Skin epidermis (tissue), 12 donors: ENCODE results near the gene TGFBR3.
"Not testable (repeated sequence)": the region's sequence is repeated elsewhere in the genome, so short reads cannot be mapped to it uniquely, and the experiment has no call there.

ENCODE experiments used
- H3K27ac ChIP-seq, 21 experiments: fragments of 200-600 bp; sonication (generic) in 11 of 21; one replicate each; pipeline ENCODE4 v1.5.0; 2020; ENCODE audit warnings: mild to moderate bottlenecking in 3 of 21, inconsistent platforms in 2 of 21, moderate library complexity in 2 of 21
- H3K4me3 ChIP-seq, 7 experiments: fragments of 200-600 bp; sonication (generic) in 2 of 7; one replicate each; pipeline ENCODE4 v1.5.0; 2020; ENCODE audit warnings: inconsistent platforms in 2 of 7, mild to moderate bottlenecking in 2 of 7, moderate library complexity in 1 of 7

The TGFBR3 gene

GRCh38 chr1:91854852-91855534 is 31.0 kb downstream of the TGFBR3 start:
- no peak overlapping the region for H3K27ac ChIP-seq

GRCh38 chr1:91853397-91853796 is 32.6 kb downstream of the TGFBR3 start:
- Histone ChIP-seq H3K27ac (no peak overlapping the region), H3K4me3 (no peak overlapping the region)

More at GRCh38 chr1:91854852-91855534, 31.0 kb downstream of the TGFBR3 start:
- H3K4me3 ChIP-seq: no peak overlapping the region

GRCh38 chr1:91852011-91852410 is 33.9 kb downstream of the TGFBR3 start:
- H3K4me3 ChIP-seq: not testable (repeated sequence)
- peak overlapping the region in 10 of 21 experiments; percentile 18 to 78 (median 44) for H3K27ac ChIP-seq

DNA sequence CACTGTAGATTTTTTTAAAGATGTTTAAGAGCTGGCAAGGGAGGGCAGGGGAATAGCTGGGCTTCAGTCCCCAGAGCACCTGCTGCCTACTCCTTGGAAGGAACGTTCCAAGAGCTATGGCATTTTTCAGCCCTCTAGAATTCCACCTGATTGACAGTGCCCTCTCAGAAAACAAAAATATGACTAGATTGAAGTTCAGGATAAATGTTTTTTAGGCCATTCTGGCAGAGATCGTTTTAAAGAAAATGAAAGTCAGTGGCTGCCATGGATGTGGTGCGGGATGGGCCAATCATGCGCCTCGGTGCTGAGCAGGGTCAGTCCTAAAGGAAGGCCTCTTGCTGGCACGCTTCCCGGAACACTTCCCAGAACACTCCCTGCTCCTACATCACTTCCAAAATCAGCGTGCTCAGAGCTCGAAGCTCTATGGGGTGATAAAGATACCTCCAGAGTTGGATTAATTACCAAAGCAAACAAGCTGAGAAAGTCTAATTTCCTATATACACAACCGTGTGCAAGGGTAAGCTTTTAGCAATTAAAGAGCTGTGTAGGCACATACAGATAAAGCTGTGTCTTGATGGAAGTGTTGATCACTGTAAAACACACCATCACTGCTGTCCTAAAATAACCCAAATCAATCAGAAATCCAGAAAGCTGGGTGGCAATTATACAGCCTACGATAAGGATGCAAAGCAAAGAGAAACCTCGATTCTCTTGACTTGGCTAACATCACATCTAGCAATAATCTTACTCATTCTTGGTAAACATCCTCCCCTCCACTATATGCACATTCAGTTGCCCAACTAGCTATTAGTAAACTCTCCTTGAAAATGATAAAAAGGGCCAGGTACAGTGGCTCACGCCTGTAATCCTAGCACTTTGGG is 34.6 kb downstream of the TGFBR3 start:
- H3K4me3 ChIP-seq: no peak overlapping the region
- peak overlapping the region in 14 of 21 experiments; percentile 7 to 78 (median 48) for H3K27ac ChIP-seq

DNA sequence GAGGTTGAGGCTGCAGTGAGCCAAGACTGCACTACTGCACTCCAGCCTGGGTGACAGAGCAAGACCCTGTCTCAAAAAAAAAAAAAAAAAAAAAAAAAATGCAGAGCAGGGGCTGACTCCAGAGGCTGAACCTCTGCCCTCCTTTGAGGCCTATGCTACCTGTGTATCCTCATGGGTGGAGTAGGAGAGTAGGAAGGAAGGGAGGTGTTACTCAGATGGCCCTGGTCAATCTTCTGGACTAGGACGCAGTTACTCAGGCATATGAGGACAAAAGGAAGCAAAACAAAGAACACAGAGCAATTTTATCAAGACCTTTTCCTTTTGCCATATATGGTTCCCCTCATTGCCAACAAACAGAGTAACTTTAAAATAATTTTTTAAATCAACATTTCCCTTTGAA is 35.2 kb downstream of the TGFBR3 start:
- peak overlapping the region in 14 of 21 experiments; percentile 7 to 78 (median 48) for H3K27ac ChIP-seq

DNA sequence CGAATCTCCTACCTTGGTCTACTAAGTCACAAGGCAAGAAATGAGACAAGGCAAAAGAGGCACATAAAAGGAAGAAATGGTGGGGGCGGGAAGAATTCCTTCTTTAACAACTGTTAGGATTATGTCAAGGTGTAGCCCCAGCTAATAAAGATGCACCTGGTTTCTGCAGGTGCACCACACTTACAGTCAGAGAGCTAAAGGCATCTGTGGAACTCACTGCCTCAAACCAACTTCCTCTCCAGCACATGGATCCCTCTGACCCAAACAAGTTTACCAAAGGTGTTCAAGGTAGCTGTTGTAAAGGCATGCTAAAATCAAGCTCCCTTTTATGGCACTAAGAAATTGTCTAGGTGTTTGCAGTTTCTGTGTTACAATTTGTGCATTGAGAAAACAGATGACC is 38.1 kb downstream of the TGFBR3 start:
- H3K4me3 ChIP-seq: no peak overlapping the region
- no peak overlapping the region for H3K27ac ChIP-seq

More for the DNA sequence above, 35.2 kb downstream of the TGFBR3 start:
- H3K4me3 ChIP-seq: no peak overlapping the region

GRCh38 chr1:91846639-91847013 is 39.3 kb downstream of the TGFBR3 start:
- H3K4me3 ChIP-seq: no peak overlapping the region
- peak overlapping the region in 7 of 21 experiments; percentile 32 to 78 (median 38) for H3K27ac ChIP-seq

DNA sequence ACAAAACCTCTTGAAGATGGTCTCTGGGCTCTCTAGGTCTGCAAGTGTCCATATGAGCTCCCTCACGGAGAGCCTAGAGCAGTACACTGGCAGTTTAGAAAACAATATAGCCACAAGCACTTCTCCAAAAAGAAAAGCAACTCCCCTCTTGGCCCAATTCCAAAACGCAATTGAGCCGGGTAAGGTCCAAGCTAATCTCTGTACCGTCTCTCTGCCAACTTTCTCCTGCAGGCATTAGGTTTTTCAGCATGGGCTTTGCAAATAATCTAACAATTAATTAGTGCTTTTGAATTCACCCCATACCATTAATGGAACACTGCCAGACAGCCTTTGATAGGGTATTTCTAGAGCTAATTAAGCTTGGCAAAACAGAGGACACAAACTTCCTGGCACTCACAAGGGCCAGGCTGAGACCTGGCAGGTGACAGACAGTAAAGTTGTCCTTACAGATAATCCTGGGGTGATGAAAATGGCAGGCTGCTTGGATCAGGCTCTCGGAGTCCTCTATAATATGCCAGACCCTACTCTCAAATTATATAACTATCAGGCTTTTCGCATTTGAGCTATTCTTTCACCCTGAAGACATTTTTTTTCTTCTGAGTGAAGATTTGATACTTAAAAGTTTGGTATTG is 39.8 kb downstream of the TGFBR3 start:
- H3K27ac ChIP-seq: peak overlapping the region in 12 of 21 experiments; percentile 23 to 78 (median 42)
- no peak overlapping the region for H3K4me3 ChIP-seq

- H3K4me3 ChIP-seq: no peak overlapping the region
- peak overlapping the region in 13 of 21 experiments; percentile 13 to 78 (median 45) for H3K27ac ChIP-seq
These were observed 41.0 kb downstream of the TGFBR3 start for GRCh38 chr1:91844862-91845528.

DNA sequence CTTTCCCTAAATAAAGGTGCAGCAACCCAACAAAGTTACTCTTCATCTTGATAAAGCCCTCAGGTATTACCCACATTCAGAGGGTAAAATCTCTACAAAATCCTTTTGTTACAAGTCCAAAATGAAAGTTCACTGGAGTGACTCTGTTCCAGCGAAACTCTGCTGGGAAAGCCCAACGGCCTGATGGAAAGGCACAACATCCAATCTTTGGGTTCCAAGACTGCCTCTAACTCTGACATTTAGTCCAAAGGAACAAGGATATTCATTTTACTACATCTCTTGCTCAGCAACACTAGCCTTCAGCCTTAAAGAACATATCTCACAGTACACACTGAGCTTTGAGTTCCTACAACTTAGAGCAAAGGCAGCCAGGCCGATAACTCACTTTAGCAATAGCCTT is 42.1 kb downstream of the TGFBR3 start:
- peak overlapping the region in 6 of 21 experiments; percentile 14 to 68 (median 42) for H3K27ac ChIP-seq
- H3K4me3 ChIP-seq: no peak overlapping the region

DNA sequence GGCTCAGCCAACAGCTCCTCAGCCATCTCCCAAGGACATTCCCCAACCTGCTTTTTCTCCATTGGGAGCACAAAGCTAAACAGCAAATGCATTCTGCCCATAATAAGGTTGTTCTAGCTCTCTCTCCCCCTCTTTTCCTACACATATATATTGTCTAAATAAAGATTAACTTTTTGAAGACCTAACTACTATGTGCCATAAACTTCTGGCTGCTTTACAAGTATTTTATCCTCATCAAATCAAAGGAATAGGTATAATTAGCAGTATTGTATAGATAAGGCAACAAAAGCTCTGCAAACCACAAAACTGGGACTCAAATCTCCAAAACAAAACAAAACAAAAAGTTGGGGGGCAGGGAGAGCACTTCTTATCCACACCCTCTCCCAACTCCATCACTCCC is 43.4 kb downstream of the TGFBR3 start:
- Histone ChIP-seq H3K4me3 (no peak overlapping the region), H3K27ac (peak overlapping the region in 2 of 21 experiments; percentile 34 to 45)

- Histone ChIP-seq H3K4me3 (no peak overlapping the region), H3K27ac (peak overlapping the region in 2 of 21 experiments; percentile 34 to 45)
These were observed 43.9 kb downstream of the TGFBR3 start for GRCh38 chr1:91842056-91842455.

- H3K27ac ChIP-seq, H3K4me3 ChIP-seq: not testable (repeated sequence)
These were observed 45.7 kb downstream of the TGFBR3 start for GRCh38 chr1:91840276-91840675.

DNA sequence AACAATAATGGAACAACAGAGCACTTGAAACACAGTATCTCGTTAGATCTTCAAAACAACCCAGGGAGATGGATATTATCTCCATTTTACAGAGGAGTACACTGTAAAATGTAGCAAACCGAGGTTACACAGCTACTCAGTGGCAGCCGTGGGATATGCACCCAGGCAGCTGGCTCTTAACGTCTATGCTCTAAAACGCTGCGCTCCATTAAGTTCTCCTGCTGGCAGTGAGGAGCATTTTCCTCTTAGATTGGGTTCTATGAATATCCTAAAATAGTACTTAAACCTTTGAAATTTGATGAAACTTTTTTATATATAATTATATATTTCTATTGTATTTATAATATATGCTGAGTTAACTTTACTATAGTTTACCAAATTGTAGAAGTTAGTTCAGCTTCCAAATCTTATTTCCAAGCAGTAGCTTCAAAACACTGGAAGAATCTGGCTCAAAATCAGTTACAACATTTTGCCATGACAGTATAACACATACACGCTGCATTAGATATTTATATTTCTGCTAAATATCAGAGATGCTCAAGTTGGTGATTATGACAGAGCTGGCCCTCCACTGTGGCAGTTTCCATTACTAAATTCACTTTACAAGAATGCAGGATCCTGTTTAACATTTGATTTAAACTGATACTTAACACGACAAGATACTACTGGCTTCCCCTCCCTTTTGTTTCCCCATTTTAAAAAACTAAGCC is 49.5 kb downstream of the TGFBR3 start:
- no peak overlapping the region for H3K27ac ChIP-seq
- H3K4me3 ChIP-seq: no peak overlapping the region

DNA sequence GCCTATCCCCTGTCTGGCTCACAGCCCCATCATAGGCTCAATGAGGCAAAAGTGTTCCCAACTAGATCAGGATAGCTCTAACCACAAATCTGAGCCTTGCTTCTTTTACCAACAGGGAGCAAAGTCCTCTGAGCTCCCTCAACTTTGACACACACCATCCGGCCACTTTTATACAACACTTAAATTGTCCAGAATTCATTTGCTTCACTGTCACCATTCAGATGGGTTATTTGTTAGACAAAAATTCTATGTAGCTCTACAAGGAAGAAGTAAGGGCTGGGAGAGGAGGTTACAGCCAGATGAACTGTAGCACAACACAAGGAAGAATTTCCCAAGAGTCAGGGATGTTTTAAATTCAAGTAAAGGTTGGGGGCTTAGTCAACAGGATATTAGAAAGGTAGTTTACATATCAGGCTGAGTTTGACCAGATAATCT is 50.8 kb downstream of the TGFBR3 start:
- H3K4me3 ChIP-seq: no peak overlapping the region
- no peak overlapping the region for H3K27ac ChIP-seq

DNA sequence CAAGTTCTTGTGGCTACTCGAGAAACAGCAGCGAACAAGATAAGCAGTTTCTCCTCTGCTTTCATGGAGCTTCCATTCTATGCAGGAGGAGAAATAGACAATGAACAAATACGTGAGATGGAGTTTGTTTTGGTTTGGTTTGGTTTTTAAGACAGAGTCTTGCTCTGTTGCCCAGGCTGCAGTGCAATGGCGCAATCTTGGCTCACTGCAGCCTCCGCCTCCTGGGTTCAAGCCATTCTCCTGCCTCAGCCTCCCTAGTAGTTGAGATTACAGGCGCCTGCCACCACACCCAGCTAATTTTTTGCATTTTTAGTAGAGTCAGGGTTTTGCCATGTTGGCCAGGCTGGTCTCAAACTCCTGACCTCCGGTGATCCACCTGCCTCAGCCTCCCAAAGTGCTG is 51.4 kb downstream of the TGFBR3 start:
- H3K27ac ChIP-seq, H3K4me3 ChIP-seq: not testable (repeated sequence)

DNA sequence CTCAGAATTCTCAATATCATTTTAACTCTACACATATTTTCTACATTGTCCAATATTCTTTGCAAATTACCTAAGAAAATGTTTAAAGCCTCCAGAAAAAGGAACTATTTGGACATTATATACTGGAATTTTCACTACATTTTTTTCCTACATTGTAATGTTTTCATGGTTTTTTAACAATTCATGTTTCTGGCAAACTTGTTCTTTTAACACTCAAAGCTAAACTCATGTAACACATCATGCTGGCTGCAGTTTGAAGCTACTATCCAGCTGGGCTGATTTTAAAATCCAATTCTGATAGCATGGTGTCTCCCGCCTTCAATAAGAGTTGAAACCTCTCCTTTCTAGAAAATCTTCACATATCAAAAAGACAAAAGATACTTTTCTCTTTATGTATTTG is 52.0 kb downstream of the TGFBR3 start:
- Histone ChIP-seq H3K27ac (no peak overlapping the region), H3K4me3 (no peak overlapping the region)

DNA sequence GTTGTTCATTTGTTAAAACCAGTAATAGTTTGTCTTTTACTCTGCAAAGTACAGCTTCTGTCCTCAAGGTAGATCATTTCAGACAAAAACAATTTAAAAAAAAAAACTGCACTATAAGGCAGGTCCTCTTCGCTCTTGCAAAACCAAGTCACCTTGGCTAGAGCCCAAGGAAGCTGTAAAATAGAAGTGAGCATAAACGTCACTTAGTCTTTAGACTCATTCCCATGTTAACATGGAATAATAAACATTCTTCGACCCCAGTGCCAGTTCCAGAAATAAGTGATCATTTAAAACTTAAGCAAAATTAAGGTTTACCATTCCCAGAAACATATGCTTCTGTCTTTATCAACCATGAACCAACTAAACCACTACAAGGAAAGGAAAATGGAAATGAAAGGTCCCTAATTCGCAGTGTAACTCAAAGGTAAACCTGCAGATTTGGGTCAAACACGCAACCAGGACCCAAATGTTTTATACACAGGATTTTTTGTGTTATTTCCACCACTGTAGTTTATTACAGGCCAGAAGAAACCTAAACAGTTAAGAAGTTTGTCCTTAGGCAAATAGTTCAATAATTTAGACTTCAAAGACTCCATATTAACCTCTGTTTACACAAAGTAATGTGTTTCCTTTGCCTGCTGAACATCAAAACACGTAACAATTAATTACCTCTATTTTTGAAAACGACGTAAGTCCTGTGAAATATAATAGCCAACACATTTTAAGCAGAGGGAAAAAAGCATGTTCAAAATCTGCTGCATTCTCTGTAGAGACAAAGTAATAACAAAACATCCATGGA is 54.6 kb downstream of the TGFBR3 start:
- no peak overlapping the region for H3K4me3 ChIP-seq

More for the DNA sequence above, 54.6 kb downstream of the TGFBR3 start:
- H3K27ac ChIP-seq: peak overlapping the region in 3 of 21 experiments; percentile 37 to 56 (median 50)
